Parathyroid adenoma (tissue), 2 donors: Measurements from ENCODE around the gene ZNF654.
A peak's percentile ranks its signal among the peaks of the same experiment; 100 is the strongest.

Experiments used
- H2AFZ ChIP-seq: fragments of 300-600 bp; sonication (generic); one replicate; pipeline ENCODE4 v1.7.0; 2017; ENCODE audit warnings: antibody characterized with exemption, mild to moderate bottlenecking
- H3K27ac ChIP-seq: fragments of 300-600 bp; sonication (generic); one replicate; pipeline ENCODE4 v1.7.0; 2017
- H3K27me3 ChIP-seq: fragments of 300-600 bp; sonication (generic); one replicate; pipeline ENCODE4 v1.7.0; 2017; ENCODE audit warnings: low read length; ENCODE audit not compliant: control insufficient read depth, insufficient read depth
- H3K36me3 ChIP-seq: fragments of 300-600 bp; sonication (generic); one replicate; pipeline ENCODE4 v1.7.0; 2017; ENCODE audit warnings: low read length; ENCODE audit not compliant: control insufficient read depth, insufficient read depth
- H3K4me1 ChIP-seq: fragments of 300-600 bp; sonication (generic); one replicate; pipeline ENCODE4 v1.7.0; 2017; ENCODE audit warnings: control low read depth
- H3K4me2 ChIP-seq: fragments of 300-600 bp; sonication (generic); one replicate; pipeline ENCODE4 v1.7.0; 2017; ENCODE audit warnings: low read length
- H3K4me3 ChIP-seq: fragments of 300-600 bp; sonication (generic); one replicate; pipeline ENCODE4 v1.7.0; 2017; ENCODE audit warnings: low read depth, low read length
- H3K79me2 ChIP-seq: fragments of 300-600 bp; sonication (generic); one replicate; pipeline ENCODE4 v1.7.0; 2017; ENCODE audit warnings: control low read depth
- H3K9ac ChIP-seq: fragments of 300-600 bp; sonication (generic); one replicate; pipeline ENCODE4 v1.7.0; 2017; ENCODE audit warnings: mild to moderate bottlenecking
- H3K9me3 ChIP-seq: fragments of 300-600 bp; sonication (generic); one replicate; pipeline ENCODE4 v1.7.0; 2017; ENCODE audit warnings: low read length; ENCODE audit not compliant: control insufficient read depth
- CTCF ChIP-seq: fragments of 300-600 bp; sonication (generic); IDR thresholded peaks from one replicate; pipeline ENCODE4 v1.7.0; 2017; ENCODE audit warnings: antibody characterized with exemption, mild to moderate bottlenecking
- donor health status: primary hyperparathyroidism.

Gene ZNF654

GRCh38 chr3:88149509-88150362 is 90.7 kb downstream of the ZNF654 start, which contains the start of gene C3orf38:
Gene C3orf38, plus strand, starts transcription at chr3:88149959. Its CDS starts 94 bp downstream, at chr3:88150053.
- no peaks in the 10 kb centered on the region for H3K36me3 ChIP-seq
- no peak for TF ChIP-seq CTCF
- H2AFZ ChIP-seq = peak within 1 kb of the TSS; percentile 89
- peak within 1 kb of the TSS; percentile 87 for H3K4me2 ChIP-seq
- H3K4me1 ChIP-seq = peaks cover 5% of the 10 kb centered on the region
- H3K9ac ChIP-seq = peak within 1 kb of the TSS; percentile 59
- H3K27ac ChIP-seq = peak within 1 kb of the TSS; percentile 94
- H3K9me3 ChIP-seq = no peaks in the 10 kb centered on the region
- peak within 1 kb of the TSS; percentile 94 for H3K4me3 ChIP-seq
- H3K79me2 ChIP-seq = peaks cover 10% of the 10 kb centered on the region
- no peaks in the 10 kb centered on the region for H3K27me3 ChIP-seq

GRCh38 chr3:88150371-88150770 is 91.3 kb downstream of the ZNF654 start:
- peak overlapping the region; percentile 94 for H3K27ac ChIP-seq
- H3K27me3 ChIP-seq = no peaks in the 10 kb centered on the region
- peak overlapping the region; percentile 94 for H3K4me3 ChIP-seq
- H3K36me3 ChIP-seq = no peaks in the 10 kb centered on the region
- H3K4me1 ChIP-seq = peaks cover 5% of the 10 kb centered on the region
- TF ChIP-seq CTCF = no peak
- H3K79me2 ChIP-seq = peaks cover 12% of the 10 kb centered on the region
- H3K9ac ChIP-seq = peak overlapping the region; percentile 59
- H3K4me2 ChIP-seq = peak overlapping the region; percentile 87
- H3K9me3 ChIP-seq = no peaks in the 10 kb centered on the region
- H2AFZ ChIP-seq = peak overlapping the region; percentile 89

DNA sequence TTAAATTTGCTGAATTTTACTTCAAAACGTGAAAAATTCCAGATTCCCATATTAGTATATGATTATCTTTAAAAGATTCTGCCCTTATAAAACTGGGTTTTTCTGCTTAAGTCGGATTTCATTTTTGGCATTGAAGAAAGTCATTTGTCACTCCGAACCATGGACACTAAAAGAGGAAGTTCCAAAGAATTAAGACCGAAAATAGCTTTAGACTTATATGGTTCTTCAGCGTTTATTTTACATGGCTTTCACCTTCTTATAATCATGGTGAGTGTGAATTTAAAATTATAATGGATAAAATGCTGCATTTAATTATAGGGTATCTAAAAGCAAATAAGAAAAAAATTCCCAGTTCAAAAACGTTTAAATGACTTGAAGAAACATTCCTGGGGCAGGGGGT is 91.8 kb downstream of the ZNF654 start:
- Histone ChIP-seq H3K36me3 (no peaks in the 10 kb centered on the region), H3K27ac (no peak overlapping the region), H3K4me3 (peak overlapping the region; percentile 94), H2AFZ (peak overlapping the region; percentile 89), H3K79me2 (peaks cover 12% of the 10 kb centered on the region), H3K4me2 (peak overlapping the region; percentile 87), H3K27me3 (no peaks in the 10 kb centered on the region), H3K4me1 (peaks cover 5% of the 10 kb centered on the region), H3K9me3 (no peaks in the 10 kb centered on the region), H3K9ac (no peak overlapping the region)
- no peak for TF ChIP-seq CTCF

DNA sequence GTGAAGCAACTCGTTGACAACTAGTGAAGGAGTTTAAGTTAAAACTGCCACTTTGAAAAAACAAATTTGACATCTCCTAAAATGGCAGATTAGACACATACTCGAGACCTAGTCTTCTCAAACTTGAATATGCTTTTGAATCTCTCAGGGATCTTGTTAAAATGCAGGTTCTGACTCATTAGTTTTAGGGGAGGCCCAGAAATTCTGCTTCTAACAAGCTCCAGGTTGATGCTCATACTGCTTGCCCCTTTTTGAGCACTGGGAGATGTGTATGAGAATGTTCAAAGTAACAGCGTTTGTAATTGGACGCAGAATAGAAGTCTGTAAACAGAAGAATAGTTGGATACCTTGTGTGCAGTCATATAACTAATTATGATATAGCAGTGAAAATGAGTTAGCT is 92.3 kb downstream of the ZNF654 start:
- Histone ChIP-seq H3K36me3 (no peaks in the 10 kb centered on the region), H3K27me3 (no peaks in the 10 kb centered on the region), H3K4me3 (no peak overlapping the region), H3K4me1 (peaks cover 5% of the 10 kb centered on the region), H3K79me2 (peaks cover 15% of the 10 kb centered on the region), H3K4me2 (no peak overlapping the region), H3K27ac (no peak overlapping the region), H2AFZ (no peak overlapping the region), H3K9me3 (no peaks in the 10 kb centered on the region), H3K9ac (no peak overlapping the region)
- no peak for TF ChIP-seq CTCF
